ENCODE data around the gene TET1.
"Not testable (repeated sequence)": the region's sequence is repeated elsewhere in the genome, so short reads cannot be mapped to it uniquely, and the experiment has no call there.

TET1 gene

GRCh38 chr10:68560186-68560942 lies at the start of gene TET1:
TSS of gene TET1 (plus strand) at chr10:68560337. CDS start at chr10:68572339, 12,002 bp downstream.
- DNase-seq = no peak

DNA sequence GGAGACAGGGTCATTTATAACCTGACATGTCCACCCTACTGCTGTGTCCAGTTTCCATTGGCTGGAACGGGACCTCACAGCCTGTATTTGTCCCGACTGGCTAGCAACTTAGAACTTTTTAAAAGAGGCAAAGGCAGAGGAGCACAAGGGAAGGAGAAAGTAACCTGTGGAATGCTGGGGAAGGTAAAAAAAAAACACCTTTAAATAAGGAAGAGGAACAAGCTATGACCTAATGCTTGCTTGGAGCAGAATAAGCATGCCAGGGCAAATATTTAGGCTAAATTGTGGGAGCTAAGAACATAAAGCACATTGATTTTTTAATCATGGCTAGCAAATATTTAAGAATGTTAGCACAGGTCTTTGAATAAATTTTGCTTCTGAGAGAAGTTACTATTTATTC lies 43.9 kb upstream of the TET1 start:
- not testable (repeated sequence) for DNase-seq

DNA sequence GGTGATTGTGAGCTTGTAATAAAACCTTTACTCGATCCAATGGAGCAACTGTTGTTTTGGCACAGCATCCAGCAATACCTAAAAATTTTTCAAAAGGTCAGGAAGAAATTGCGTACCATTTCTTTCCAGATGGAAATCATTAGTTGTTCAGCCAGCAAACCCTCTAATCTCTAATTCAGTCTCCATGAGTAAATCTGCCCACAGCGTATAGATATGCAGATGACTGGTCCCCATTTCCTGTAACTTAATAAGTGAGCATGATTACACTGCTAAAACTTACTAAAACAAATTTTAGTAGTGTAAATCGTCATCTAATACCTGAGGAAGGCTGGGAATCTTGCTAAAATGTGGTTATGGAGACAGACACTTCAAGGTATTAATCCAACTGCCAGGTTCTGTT lies 43.4 kb upstream of the TET1 start:
- DNase-seq = no peak

DNA sequence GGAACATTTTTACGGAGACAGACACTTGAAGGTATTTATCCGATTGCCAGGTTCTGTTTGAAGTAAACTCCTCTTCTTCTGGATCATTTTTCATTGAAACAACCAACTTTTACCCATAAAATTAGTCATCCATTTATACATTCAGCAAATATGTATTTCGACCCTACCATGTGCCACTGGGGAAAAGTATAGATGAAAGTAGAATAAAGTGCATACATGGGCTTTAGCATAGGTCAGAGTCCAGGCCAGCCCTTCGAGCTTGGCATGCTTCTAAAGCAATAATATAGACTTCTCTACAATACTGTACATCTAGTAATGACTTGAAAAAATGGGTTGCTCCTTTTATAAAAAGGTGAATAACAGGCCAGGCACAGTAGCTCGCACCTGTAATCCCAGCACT lies 42.9 kb upstream of the TET1 start:
- DNase-seq = no peak

- not testable (repeated sequence) for DNase-seq
Observed at GRCh38 chr10:68518609-68519008, 41.5 kb upstream of the TET1 start.

- DNase-seq = not testable (repeated sequence)
Observed at GRCh38 chr10:68525490-68526038, 34.6 kb upstream of the TET1 start.

DNA sequence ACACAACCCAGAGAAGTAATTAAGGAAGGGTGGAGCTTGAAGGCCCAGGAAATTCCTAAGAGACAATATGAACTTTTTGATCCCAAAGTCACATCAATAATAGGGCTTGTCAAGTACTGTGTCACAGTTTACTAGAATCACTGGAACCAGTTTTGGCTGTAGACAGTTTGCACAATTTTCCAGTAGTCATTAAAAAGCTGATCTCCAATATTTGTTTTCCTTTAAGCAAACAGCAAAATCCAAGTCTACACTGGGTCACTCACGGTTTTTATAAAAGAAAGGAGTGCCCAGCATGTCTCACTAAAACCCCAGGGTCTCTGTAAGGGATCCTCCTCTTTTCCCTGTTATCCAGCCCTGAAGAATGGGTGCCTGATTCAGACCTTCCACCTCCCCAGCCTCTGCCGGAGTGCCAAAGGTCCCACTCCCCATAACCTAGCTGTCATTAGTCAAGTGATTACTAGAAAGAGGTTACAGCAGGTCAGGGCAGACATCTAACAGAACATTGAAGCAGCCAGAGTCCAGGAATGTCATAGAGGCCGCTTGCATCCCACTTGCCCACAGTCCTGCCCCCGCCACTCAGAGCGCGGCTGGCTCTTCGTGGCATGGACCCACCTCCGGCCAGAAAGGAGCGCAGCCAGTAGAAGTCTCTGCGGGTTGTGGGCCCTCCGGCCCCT lies 33.4 kb upstream of the TET1 start:
- no peak for DNase-seq

GRCh38 chr10:68536973-68537372 lies 23.2 kb upstream of the TET1 start:
- DNase-seq = no peak

GRCh38 chr10:68537796-68538195 lies 22.3 kb upstream of the TET1 start:
- no peak for DNase-seq

DNA sequence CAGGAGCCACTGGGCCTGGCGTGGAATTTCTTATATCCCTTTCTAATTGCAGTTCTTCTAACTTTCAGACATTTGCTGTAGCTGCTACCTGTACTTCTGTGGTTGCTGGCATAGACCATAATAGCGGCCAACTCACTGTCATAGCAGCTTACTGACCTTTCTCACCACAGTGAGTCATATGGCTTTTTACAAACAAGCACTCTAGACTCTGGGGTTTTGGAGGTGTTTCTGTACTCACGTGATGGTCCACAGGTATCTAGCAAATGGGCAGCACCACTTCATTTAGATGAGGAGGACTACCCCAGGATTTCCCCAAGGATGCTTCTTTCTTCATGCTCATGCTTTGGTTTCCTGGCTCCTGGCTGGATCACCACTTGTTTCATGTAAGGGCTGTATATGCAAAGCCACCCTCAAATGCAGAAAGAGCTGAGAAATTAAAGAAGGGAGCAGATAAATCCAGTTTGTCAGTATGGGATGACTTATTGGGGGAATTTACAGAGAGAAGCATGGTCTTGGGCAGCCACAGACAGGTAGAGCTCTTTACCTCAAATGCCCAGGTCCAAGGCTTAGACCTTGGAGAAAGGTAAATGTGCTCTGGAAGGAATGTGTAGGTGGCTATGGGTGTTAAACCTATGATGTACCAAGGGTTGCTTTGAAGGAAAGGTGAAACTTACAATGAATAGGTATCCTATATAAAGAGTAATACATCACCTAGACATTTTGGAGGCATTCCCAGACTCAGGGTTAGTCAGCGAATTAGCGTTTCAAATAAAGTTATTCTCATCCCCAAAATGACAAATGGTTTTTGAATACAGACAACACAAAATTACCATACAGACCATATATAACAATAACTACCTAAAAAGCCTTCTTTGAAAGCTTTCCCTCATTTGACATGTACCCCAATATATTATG lies 16.9 kb upstream of the TET1 start:
- DNase-seq = no peak

- DNase-seq = peak; percentile 43
Observed at GRCh38 chr10:68550747-68551411, 9.3 kb upstream of the TET1 start.

- DNase-seq = no peak
Observed at GRCh38 chr10:68553138-68553537, 7.0 kb upstream of the TET1 start.

- no peak for DNase-seq
Observed at GRCh38 chr10:68553599-68553998, 6.5 kb upstream of the TET1 start.

GRCh38 chr10:68558478-68558877 lies 1.7 kb upstream of the TET1 start:
- no peak for DNase-seq

DNA sequence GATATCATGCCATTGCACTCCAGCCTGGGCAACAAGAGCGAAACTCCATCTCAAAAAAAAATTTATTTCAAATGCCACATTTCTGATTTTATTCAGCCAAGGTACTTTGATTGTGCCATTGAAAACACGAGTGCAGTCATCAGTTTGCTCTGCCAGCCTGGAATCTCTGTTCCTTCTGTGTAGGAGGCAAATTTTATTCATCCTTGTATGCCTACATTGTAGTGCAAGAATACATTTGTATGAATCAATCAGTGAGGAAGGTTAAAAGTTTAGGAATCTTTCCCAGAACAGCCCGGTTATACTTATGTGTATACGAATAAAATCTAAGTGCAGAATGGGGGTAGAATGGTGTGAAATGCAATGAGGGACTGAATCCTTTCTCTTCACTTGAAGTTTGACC lies 886 bp upstream of the TET1 start:
- no peak for DNase-seq

- no peak for DNase-seq
Observed at GRCh38 chr10:68559841-68560185, 324 bp upstream of the TET1 start.

DNA sequence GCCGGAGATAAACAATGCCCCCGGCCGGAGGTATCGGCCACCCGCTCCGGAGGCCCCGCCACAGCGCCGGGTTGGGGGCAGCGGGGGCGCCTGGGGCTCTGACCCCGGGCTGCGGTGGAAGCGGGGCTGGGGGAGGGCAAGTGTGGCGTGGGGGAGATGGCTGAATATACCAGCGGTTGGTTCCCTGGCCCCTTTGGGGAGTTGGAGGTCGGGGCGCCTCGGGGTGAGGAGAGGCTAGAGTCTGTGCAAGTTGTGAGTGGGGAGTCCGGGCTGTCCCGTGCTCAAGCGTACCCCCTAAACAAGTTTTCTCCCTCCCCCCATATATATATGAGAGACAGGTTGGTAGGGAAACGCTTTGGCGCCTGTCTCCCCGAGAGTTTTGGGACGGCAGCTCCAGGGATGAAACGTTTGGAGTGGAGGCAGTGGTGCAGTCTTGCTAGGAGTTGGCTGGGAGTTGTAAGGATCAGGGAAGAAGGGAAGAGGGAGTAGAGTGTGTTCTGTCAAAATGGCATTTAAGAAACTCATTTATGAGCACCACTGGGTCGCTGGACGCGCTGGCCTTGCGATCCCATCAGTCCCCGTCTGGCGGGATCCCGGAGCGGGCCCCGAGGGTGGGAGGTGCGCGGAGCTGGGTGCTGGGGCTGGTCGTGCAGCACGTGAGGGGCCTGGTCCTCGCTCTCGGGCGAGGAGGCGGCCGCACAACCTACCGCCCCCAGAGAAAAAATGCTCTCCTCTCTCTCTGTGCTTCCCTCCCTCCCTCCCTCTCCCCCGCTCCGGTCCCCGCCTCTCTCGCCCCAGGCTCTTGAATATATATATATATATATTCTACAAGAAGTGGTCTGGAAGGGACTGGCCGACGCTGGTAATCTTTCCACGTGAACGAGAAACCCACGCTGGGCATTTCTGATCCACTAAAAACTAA lies 1.1 kb downstream of the TET1 start:
- no peak for DNase-seq

DNA sequence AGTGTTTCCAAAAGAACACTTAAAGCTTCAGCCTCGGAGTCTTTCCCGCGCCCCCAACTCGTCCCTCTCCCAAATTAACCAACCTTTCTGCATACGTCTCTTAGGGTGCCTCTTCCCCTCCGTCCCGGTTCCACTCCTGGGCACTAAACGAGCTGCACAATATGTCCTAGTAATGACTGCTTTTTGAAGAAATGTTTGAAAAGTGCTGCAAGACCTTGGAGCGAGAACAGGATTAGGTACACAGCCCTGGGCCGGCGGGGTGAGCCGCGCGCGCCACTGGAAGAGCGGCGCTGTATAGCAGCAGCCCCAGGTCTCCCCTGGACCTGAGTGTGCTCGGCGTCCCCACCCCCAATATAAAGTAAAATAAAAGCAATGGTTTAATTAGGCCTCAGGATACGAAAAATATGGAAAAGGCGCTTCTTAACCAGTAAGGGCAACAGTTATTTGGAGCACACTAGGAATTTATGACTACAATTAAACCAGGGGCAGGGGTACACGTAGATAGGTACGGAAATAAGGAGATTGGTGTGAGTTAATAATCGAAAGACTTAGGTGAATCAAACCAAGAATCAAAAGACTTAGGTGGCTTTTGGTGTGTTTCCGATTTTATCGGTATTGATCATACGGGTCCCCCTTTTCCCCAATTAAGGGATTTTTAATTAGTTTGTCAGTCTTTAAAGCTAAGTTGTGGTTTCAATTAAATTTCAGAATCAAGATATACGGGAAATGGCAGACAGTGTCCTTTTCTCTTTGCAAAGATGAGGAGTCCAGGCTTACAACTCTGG lies 1.9 kb downstream of the TET1 start:
- no peak for DNase-seq

GRCh38 chr10:68562661-68563570 lies 2.8 kb downstream of the TET1 start:
- DNase-seq = no peak

DNA sequence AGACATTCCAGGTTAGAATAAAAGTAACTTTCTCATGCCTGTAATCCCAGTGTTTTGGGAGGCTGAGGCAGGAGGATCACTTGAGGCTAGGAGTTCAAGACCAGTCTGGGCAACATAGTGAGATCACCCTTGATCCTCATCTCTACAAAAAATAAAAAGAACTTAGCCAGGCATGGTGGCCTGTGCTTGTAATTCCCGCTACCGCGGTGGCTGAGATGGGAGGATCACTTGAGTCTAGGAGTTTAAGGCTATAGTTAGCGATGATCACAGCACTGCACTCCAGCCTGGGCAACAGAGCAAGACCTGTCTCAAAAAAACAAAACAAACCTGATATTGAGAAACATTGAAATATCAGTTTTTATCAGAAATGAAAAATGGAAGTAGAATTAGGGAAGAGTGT lies 4.6 kb downstream of the TET1 start:
- DNase-seq = no peak
